GM12892 (cell line): ENCODE data around the gene IKZF1.

ENCODE experiments used
- POLR2A ChIP-seq: IDR thresholded peaks from 2 replicates; pipeline ENCODE4 v1.6.1; 2011; ENCODE audit warnings: low read depth, low read length, control low read depth
- POLR2AphosphoS5 ChIP-seq: IDR thresholded peaks from 2 replicates; pipeline ENCODE4 v1.6.1; 2011; ENCODE audit warnings: low read depth, low read length, control low read depth

- no peak for TF ChIP-seq POLR2AphosphoS5
- TF ChIP-seq POLR2A: no peak
Measured at GRCh38 chr7:50292763-50293162, 11.8 kb upstream of the IKZF1 start.
